DOHH2 (cell line): ENCODE data around the gene CBLL2.

Source experiments
- CTCF ChIP-seq: fragments of 200-600 bp; sonication (generic); IDR thresholded peaks from one replicate; pipeline ENCODE4 v1.5.1; 2014; ENCODE audit warnings: antibody characterized with exemption, mild to moderate bottlenecking, low read depth, low read length; ENCODE audit not compliant: poor library complexity, severe bottlenecking
- EZH2phosphoT487 ChIP-seq: fragments of 200-600 bp; sonication (generic); IDR thresholded peaks from 2 replicates; pipeline ENCODE4 v1.6.1; 2017; ENCODE audit warnings: borderline replicate concordance, mild to moderate bottlenecking, antibody characterized with exemption, low read length, moderate library complexity, mixed read lengths

GRCh38 chrX:22315151-22315550 lies 42.4 kb downstream of the CBLL2 start:
- TF ChIP-seq CTCF, result no peak
- TF ChIP-seq EZH2phosphoT487, result no peak
